GM21576 (cell line): ENCODE results near the gene IGFALS.
A peak's percentile ranks its signal among the peaks of the same experiment; 100 is the strongest.

Experiments used
- ATAC-seq: cut with Tn5 transposase; IDR thresholded peaks from one replicate; pipeline ENCODE4 v1.9.1; 2021; ENCODE audit warnings: mild to moderate bottlenecking, moderate library complexity; ENCODE audit not compliant: unreplicated experiment

IGFALS gene

DNA sequence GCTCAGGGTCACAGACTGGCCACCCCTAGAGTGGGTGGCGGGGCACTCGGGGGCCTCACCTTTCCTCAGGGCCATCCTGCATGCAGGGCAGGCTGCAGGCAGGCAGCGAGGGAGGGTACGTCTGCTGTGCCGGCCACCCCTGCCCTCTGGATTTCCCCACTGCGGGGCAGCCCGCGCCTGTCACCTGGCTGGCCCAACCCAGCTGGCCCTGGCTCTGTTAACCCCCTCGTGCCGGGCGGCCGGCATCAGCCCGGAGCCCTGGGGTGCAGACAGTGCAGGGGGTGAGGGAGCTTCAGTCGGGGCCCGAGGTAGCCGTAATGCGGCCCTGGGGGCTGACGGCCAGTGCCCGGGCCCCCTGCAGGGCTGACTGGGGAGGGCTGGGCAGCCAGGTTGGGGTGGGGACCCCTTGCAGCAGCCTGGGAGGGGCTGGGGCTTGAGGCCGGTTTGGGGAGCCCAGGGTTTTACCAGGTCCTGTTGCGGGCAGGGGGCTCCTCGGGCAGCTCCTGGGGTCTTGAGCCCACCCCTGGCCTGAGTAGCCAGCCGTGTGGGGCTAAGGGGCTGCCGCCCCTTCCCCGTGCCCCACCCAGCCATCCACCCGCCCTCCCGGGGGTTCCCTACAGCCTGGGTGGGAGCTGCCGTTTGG lies at the start of gene IGFALS:
TSS of gene IGFALS (minus strand) at position 128 of the 643 bp plus-strand sequence. CDS start at position 75, 53 bp downstream.
- ATAC-seq = no peak

- ATAC-seq = no peak
These were observed 46.0 kb upstream of the IGFALS start for GRCh38 chr16:1839554-1839953.

DNA sequence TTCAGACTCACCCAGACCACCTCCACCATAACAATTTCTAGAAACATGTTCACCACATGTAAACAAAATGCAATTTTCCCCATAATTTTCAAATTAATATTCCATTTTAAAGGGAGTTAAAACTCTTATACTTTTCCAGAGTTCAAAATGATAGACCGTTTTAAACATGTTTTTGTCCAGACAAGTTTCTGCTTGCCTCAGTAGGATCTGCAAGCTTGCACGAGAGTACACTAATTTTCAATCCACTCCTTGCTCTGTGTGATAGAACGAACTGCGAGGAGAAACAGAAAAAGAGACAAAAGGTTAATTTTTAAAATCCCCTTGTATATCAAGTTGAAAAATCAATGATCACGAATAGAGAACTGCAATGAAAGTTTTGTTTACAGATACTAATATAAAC lies 40.6 kb upstream of the IGFALS start:
- no peak for ATAC-seq

- ATAC-seq = no peak
These were observed 39.4 kb upstream of the IGFALS start for GRCh38 chr16:1832838-1833454.

DNA sequence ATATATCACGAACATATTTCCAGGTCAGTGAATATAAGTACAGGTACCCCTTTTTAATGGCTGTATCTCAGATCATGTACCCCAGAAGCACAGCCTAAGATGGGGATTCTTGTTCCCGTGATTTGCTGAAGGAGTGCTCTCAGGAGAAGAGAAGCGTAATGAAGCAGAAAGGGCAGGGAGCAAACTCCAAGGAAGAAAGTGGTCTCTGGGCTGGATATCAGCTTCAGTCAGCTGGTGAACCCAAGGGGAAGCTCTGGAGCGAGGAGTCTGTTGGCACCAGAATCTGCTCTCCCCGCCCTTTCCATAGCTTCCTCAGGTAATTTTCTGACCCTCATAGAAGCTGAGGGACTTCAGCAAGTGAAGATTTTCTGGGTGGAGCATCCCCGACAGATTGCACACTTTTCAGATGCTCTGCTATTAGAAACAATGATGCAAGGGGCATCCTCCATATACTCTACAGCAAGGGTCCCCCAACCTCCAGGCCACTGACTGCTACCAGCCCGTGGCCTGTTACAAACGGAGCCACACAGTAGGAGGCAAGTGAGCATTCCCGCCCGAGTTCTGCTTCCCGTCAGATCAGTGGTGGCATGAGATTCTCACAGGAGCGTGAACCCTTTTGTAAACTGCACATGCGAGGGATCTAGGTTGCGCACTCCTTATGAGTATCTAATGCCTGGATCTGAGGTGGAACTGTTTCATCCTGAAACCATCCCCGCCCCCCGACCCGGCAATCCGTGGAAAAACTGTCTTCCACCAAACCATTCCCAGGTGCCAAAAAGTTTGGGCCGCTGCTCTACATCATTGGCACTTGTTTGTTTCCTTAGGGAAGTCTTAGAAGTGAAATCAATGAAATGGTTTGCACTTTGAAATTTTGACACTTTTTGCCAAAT lies 37.9 kb upstream of the IGFALS start:
- ATAC-seq = no peak

- no peak for ATAC-seq
These were observed 36.7 kb upstream of the IGFALS start for GRCh38 chr16:1830213-1830612.

DNA sequence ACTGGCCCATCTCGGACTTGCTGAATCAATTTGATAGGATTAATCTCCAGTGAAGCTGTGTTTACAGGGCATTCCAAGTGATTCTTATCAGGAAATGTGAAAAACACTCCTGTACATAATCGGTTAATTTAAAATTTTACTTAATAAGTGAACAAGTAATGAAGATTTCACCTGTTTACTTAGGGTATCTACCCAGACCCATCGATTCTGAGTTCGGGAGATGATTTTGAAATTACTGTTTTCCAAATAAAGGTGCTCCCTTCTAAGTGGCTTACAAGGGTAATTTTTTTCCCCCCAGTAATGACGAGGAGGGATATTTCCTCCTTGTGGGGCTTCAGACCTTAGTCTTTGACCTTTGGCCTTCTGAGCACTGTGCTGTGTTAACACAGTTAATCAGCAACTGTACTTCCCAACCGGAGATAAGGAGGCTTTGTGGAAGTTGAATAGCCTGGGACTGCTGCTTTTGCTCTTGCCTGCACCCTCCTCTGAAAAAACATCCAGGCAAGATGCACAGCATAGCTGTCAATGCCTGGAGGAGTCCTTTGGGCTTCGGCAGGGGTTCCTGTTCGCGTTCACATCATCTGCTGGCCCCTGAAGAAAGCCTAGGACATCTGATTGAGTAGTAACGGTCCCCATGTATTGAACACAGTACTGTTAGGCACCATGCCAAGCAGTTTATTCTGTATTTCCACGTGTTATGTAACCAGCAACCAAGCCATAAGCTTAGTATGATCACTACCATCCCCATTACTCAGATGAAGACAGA lies 35.3 kb upstream of the IGFALS start:
- ATAC-seq = no peak

DNA sequence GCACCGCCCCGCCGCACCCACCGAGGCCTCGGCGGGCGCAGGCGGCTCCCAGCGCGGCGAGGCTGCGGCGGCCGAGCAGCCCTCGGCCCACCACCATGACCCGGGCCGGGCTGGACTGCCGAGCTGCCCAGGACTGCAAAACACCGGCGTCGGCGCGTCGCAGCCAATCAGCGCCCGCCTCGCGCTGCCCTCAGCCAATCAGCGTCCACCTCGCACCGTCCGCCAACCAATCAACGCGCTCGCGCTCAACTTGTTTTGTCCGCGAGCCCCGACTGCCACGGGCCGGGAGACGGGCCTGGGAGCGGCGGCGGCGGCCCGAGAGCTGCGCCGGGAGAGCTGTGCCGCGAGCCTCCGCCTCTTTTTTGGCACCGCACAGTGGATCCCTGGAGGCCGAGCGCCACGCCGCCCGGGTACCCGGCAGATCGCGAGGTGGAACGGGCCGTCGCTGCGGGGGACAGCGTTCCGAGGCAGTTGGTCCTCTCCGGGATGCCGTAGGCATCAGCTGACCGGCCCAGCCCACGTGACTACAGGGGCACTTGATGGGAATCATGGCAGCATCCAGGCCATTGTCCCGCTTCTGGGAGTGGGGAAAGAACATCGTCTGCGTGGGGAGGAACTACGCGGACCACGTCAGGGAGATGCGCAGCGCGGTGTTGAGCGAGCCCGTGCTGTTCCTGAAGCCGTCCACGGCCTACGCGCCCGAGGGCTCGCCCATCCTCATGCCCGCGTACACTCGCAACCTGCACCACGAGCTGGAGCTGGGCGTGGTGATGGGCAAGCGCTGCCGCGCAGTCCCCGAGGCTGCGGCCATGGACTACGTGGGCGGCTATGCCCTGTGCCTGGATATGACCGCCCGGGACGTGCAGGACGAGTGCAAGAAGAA lies 33.4 kb upstream of the IGFALS start, which contains the start of the genes FAHD1 and HAGH:
TSS of gene FAHD1 (plus strand) at position 516 of the 883 bp plus-strand sequence. CDS start at position 549, 33 bp downstream.
TSS of gene HAGH (minus strand) at position 135 of the 883 bp plus-strand sequence. CDS start at position 97, 38 bp downstream.
- ATAC-seq = peak; percentile 76

- ATAC-seq = peak; percentile 47
These were observed 32.6 kb upstream of the IGFALS start for GRCh38 chr16:1825864-1826690.

GRCh38 chr16:1825381-1825863 lies 31.9 kb upstream of the IGFALS start:
- ATAC-seq = no peak

- no peak for ATAC-seq
These were observed 30.3 kb upstream of the IGFALS start for GRCh38 chr16:1823821-1824220.

- ATAC-seq = no peak
These were observed 29.3 kb upstream of the IGFALS start for GRCh38 chr16:1822801-1823200.

DNA sequence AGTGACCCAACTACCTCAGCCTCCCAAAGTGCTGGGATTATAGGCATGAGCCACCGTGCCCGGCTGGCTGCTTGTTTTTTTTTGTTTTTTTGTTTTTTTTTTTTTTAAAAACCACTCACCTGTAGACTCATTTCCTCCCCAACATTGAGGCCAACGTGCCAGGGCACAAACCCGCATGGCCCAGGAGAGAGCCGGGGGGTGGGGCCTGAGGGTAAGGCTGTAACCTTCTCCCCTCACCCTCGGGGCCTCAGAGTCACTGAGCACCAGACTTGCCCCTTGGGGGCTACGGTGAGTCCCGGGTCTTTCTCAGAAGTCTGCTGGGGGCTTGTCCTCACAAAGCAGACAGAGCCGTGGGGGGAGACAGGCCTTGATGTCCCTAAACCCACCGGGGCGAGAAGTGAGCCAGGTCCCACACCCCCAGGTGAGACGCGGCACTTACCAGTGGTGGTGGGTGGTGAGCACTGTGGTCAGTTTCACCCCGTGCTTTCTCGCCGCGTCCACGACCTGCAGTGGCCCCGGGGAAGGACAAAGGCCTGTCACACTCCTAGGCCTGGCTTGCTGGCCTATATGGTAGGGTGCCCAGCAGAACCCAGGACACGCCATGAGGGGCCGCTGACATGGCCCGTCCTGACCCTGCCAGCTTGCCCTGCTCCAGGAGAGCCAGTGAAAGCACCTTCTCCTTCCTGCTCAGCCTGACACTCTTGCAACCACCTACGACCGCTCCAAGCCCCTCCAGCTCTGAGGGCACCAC lies 28.5 kb upstream of the IGFALS start:
- ATAC-seq = no peak

GRCh38 chr16:1820946-1821290 lies 27.4 kb upstream of the IGFALS start:
- ATAC-seq = no peak

- ATAC-seq = no peak
These were observed 26.8 kb upstream of the IGFALS start for GRCh38 chr16:1820096-1820945.

DNA sequence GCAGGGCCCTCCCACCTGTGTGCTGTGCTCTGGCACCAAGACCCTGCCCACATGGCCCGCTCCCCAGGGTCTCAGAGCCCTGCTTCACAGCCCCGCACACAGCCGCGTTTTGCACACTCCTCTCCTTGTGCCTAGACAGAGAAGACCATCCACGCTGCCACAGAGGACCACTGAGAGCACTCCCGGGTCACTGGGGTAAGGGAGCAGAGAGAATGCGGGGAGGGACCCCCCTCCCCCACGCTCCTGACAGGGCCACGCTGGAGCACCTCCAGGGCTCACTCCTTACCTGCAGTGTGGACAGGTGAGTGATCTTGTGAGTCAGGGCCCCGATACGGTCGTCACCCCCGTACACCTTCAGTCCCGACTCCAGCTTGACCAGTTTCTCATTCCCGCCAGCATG lies 26.1 kb upstream of the IGFALS start:
- no peak for ATAC-seq

- ATAC-seq = no peak
These were observed 25.5 kb upstream of the IGFALS start for GRCh38 chr16:1818873-1819525.
